HS-27A (cell line): ENCODE measurements around the gene PSMA4.
"Not testable (repeated sequence)": the region's sequence is repeated elsewhere in the genome, so short reads cannot be mapped to it uniquely, and the experiment has no call there.

Source experiments
- DNase-seq: peaks from one replicate; pipeline ENCODE4 v3.0.0-alpha.2; 2012; ENCODE audit warnings: low read depth, missing footprints

PSMA4 gene

DNA sequence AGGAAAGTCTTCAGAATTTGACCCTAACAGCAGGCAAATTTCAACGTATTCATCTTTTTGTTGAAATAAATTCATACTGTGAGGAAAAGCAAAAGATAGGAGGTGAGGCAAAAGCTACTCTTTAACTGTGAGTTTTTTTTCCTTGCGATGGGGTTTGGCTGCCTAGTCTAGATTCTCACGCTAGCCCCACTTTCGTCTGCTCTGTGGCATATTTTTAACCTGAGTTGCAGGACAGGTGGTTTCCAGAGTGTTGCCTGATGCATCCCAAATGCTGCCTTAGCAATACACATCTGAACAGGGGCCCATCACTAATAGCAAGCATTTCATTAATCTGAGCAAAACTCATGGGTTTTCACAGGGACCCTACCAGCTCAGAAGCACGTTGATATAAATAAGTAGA lies 11.7 kb downstream of the PSMA4 start:
- no peak for DNase-seq

DNA sequence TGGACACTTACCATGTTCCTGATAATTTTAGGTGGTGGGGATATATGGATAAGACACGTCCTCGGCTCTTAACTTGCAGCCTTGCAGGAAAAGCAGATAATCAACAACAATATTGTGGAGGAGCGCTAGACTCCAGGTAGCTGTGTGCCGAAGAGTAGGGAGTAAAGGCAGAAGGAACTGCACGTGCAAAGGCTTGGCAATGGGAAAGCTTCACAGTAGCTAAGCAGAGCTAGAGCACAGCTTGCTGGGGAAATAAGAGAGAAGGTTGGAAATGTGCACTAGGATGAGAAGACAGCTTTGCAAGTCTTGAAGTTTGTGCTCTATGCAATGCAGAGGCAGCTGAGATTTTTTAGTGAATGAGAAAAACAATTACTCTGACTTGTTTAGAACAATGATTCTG lies 12.4 kb downstream of the PSMA4 start:
- DNase-seq: no peak

DNA sequence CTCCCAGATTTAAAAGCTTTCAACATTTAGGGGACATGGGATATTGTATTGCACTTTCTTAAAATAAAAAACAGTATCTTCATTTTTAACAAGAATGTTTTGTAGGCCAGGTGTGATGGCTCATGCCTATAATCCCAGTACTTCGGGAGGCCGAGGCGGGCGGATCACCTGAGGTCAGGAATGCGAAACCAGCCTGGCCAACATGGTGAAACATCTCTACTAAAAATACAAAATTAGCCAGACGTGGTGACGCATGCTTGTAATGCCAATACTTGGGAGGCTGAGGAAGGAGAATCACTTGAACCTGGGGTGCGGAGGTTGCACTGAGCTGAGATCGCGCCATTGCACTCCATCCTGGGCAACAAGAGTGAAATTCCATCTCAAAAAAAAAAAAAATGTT lies 20.0 kb downstream of the PSMA4 start:
- DNase-seq: not testable (repeated sequence)

DNA sequence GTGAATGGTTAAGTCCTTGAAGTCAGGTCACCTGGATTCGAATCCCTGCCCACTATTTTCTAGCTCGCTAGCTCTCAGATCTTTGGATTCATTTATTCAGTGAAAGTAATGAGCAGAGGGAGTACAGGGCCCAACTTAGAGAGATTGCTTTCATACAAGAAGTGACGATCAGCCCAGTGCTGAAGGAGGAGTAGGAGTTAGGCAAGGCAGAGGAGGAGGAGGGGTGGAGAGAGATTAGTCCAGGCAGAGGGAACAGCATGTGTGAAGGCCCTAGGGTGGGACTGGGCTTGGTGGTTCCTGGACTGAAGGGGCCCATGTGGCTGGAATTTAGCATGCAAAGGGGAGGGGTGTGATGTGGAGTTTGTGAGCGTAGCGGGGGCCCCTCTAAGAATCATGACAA lies 21.2 kb downstream of the PSMA4 start:
- DNase-seq: no peak

DNA sequence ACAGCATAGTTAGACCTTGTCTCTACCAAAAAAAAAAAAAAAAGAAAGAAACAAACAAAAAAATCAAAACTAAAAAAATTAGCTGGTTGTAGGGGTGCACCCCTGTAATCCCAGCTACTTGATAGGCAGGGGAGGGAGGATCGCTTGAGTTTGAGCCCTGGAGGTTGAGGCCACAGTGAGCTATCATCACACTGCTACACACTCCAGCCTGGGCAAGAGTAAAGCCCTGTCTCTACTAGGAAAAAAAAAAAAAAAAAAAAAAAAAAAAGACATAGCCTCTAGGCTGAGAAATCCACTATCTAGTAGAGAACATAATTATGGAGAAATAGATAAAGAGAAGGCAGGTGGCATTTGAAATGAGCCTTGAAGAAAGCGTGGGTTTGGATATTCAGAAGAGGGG lies 22.8 kb downstream of the PSMA4 start:
- DNase-seq: no peak

DNA sequence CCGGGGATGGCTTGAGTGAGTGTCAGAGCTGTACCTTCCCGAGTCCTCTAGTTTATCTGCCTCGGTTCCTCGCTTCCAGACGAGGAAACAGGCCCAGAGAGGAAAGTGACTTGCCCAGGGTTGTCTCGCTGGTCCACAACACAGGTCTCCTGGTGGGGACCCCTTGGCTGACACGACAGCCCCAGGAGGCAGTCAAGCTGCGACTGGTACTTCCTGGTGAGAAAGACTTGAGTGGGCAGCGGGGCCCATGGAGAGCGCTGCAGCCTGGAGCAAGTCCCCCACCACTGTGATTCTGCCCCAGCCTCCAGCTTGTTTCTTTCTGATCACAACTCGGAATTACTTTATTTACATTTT lies 24.5 kb downstream of the PSMA4 start:
- DNase-seq: no peak

DNA sequence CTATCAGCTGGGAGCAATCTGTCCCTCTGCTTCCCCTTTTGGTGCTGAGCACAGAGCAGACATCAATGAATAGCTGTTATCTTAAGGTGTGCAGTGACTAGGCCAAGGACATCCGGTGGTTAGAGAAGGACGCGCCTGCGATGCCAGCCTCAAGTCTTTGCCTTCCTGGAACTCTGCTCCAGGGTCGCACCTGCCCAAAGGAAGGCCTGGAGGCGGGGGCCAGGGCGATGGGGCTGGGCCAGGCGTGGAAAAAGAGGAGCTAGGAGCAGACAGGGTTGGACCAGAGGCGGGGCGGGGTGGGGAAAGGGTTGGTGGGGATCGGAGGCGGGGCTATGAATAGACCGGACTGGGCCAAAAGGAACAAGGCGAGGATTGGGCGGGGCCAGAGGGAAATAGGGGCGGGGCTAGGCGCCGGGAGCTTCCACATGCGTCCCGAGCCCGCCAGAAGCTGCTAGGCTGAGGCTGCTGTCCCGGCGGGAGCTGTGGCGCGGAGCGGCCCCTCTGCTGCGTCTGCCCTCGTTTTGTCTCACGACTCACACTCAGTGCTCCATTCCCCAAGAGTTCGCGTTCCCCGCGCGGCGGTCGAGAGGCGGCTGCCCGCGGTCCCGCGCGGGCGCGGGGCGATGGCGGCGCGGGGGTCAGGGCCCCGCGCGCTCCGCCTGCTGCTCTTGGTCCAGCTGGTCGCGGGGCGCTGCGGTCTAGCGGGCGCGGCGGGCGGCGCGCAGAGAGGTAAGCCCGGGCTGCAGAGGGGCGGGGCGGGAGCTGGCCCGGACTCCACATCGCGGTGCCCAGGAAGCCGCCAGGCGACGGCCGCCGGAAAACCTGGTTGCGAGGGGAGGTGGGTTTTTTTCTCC lies 25.1 kb downstream of the PSMA4 start, which contains the start of gene CHRNA5:
CHRNA5 (plus strand) TSS at position 424 of the 854 bp plus-strand sequence; CDS start at position 624, 200 bp downstream.
- DNase-seq: peak; percentile 79

DNA sequence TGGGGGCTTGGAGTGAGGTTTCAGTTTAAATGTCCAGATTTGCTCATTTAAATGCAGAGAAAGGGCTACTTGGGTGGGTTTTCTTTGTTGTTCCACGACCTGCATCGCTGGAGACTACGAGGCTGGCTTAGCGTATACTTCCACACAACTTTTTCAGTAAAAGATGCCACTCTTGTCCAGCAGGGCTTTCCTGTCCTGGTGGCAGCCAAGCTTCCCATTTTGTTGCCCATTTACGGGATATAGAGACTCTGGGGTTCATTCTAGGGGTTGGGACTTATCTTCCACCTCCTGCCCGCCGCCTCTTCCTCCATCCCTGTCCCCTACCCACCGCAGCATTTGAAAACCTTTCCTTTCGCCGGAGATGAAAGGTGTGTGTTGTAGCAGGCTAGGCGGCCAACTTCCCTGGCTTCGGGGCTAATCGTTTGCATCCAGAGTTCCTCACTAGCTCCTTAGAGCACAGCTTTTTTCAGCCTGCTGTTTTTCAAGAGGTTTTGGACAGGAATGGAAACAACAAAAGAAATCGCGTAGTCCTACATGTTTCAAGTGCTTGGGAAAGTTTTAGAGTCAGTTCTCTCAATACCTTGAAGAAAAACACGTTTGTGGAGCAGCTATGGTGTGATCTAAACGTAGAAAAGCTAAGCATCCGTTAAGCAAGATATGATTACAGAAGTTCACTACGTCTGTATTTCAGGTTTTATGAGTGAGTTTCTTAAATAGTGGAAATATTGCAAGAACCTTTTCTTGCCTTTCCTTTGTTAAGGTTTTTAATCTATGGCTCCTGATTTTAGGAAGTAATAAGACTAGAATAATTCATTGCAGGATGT lies 25.9 kb downstream of the PSMA4 start:
- peak; percentile 33 for DNase-seq

DNA sequence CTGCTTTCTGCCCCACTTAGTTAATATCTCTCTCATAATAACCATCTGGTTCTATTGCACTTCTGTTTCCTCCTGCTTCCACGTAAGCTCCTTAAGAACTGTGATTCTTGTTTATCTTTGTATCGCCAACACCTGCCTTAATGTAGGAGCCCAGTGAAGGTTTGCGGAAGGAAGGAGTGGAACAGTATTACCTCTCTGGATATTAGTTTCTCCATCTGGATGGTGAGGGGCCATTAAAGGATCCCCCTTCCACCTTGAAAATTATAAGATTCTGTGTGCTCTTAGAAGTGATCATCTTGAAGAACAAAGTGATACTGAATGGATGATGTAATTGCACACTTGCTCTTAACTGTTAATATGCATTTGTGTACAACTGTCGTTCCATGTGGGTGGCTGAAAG lies 27.3 kb downstream of the PSMA4 start:
- DNase-seq: no peak

DNA sequence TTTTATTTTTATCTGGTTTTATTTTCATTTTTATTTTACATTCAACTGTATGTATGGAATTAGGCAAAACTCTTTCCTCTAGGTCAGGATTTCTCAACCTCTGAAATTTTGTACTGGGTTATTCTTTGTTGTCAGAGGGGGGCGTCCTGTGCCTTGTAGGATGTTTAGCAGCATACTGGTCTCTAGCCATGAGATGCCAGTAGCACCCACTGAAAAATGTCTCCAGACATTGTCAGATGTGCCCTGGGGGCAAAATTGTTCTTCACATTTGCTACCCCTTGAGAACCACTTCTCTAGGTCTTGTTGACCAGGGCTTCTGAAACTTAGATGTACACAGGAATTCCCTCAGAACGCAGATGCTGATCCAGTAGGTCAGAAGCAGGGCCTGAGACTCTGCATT lies 30.5 kb downstream of the PSMA4 start:
- DNase-seq: no peak

DNA sequence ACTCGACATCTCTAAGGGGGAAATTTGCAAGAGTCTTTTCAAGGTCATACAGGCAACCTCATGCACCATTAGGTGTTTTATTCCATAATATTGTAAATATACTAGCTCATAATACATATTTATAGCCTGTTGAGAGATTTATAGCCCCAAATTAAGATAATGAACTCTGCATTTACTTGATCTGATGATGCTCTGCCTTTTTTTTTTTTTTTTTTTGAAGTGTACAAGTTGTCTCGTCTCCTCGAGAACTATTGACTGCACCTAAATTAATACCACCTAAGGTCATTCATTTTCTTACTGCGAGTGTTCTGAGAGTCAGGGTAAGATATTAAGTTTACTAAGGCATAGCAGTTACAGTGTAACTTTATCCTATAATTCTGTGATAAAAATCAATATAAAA lies 31.1 kb downstream of the PSMA4 start:
- no peak for DNase-seq

DNA sequence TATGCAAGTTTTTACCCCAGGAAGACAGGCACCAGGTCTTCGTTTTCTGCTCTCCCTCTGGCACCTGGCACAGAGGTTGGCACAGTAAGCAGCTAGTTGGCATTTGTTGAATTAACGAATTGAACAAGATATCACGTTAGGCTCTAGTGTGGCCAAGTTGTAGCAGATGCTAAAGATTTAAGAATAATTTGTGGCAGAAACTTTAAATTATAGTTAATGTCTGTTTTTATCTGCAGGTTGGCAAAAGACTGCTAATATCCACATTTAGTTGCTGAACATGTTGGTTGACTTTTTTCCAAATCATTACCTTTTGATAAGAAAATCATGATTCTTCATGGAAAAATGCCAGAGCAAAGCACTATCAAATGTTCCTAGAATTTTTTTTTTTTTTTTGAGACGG lies 33.2 kb downstream of the PSMA4 start:
- no peak for DNase-seq

DNA sequence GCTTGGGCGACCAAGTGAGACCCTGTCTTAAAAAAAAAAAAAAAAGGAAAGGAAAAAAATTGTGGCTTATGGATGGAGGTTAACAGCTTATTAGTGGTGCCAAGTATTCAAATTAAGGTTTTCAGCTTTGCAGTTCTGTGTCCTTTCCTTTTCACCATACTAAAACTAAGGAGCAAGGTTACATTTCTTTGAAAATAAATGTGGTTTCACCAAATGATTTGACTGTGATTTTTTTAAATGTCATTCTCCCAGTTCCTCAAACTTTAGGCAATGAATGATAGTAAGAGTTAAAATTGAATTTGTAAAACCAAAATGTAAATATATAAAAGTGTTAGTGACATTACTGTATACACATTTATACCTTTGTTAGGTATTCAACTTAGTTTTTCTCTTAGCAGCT lies 34.7 kb downstream of the PSMA4 start:
- no peak for DNase-seq

DNA sequence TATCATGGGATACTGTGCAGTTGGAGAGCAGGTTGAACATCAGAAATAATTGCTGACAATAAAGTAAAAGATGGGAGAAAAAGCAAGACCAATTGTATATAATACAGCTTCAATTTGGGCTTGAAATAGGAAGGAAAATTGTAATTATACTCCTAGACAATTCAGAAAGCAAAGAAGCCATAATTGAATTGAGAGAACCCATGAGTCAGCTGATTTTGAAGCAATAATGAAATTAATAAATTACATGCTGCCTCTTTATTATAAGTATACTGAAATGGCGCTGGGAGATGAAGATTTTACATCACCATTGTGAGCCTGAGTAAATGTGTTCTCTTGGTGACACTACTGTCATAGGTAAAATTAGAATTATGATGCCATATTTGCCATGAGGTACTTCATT lies 57.3 kb downstream of the PSMA4 start:
- no peak for DNase-seq

DNA sequence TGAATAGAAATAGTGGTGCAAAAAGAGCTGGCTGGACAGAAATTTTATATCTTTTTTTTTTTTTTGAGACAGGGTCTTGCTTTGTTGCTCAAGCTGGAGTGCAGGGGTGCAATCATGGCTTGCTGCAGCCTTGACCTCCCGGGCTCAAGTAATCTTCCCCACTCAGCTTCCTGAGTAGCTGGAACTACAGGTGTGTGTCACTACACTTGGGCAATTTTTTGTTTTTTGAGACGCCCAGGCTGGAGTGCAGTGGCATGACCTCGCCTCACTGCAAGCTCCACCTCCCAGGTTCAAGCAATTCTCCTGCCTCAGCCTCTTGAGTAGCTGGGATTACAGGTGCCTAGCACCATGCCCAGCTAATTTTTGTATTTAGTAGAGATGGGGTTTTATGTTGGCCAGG lies 58.1 kb downstream of the PSMA4 start:
- no peak for DNase-seq

DNA sequence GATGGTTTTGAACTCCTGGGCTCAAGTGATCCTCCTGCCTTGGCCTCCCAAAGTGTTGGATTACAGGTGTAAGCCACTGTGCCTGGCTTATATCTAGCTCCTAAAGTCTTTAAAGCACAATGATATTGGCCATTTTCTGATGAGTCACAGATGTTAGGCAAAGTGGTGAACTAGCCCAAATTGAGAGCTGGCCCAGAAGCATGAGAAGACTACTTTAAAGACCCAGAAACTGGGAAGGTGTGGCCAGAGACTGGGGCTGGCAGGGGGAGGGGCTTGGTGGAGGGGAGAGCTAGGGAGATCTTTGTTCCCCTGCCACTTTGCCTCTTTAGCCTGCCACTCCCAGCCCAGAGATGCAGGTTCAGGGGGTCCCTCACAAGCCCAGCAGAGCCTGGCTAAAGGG lies 58.9 kb downstream of the PSMA4 start:
- DNase-seq: no peak
